ENCODE measurements around the gene SLC5A11.
"Not testable (repeated sequence)": the region's sequence is repeated elsewhere in the genome, so short reads cannot be mapped to it uniquely, and the experiment has no call there.

The SLC5A11 gene

DNA sequence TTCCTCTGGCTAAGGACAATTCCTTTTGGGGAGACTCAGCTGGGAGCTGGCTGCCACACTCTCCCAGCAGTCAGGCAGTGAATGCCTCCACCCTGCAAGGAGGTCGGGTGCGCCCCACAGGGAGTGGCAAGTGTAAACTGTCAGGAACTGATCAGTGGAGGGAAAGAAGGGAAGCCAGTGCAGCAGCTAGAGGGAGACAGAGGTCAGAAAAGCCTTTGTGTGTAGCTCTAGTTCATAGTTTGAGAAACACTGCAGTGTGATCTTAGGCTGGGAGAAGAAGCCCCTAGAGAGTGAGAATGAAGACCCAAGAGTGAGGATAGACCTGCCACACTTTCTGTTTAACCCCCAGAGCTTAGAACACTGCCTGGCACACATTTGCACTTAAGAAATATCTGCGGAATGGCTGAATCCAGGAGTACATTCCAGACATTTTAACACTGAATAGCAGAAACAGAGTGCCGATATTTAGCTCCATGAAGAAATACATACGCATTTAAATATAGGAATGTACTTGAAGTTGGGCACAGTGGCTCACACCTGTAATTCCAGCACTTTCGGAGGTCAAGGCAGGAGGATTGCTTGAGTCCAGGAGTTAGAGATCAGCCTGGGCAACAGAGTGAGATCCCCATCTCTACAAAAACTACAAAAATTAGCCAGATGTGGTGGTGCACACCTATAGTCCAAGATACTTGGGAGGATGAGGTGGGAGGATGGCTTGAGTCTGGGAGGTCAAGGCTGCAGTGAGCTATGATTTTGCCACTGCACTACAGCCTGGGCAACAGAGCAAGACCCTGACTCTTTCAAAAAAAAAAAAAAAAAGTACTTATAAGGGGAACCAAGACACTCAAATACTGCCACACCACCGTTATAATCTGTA, 11.1 kb upstream of the SLC5A11 start:
- peak; percentile 42 for DNase-seq (ENCODE audit: low spot score)

DNA sequence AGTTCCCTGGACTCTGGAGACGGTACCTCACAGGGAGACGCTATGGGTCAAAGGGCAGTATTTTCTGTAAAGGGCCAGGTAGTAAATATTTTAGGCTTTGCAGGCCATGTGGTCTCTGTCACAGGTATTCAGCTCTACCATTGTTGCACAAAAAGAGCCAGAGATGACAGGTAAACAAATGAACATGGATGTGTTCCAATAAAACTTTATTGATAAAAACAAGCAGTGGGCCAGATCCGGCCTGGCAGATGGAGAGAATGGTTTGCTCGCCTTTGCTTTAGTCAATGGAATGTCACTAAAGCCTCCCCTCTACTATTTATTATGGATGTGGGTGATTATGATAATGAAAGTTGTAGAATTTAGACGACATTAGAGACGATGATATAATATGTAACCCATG, 8.9 kb upstream of the SLC5A11 start:
- DNase-seq (ENCODE audit: low spot score) = no peak

DNA sequence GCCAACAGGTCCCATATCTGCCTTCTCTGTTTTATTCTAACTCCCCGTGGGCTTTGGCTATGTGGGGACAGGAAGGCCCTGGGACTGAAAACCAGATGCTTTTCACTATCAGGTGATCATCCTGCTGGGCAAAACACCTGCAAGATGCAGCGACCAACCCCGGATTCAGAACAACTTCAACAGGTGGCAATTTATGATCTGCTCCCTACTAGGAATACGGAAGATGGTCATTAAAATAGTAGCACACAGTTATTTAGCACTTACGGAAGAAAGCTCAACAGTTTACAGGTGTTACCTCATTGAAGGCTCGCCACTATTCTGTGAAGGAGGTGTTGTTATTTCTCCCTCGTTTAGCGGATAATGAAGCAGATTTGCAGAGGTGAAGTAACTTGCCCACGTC, 7.8 kb upstream of the SLC5A11 start:
- DNase-seq (ENCODE audit: low spot score) = no peak

DNA sequence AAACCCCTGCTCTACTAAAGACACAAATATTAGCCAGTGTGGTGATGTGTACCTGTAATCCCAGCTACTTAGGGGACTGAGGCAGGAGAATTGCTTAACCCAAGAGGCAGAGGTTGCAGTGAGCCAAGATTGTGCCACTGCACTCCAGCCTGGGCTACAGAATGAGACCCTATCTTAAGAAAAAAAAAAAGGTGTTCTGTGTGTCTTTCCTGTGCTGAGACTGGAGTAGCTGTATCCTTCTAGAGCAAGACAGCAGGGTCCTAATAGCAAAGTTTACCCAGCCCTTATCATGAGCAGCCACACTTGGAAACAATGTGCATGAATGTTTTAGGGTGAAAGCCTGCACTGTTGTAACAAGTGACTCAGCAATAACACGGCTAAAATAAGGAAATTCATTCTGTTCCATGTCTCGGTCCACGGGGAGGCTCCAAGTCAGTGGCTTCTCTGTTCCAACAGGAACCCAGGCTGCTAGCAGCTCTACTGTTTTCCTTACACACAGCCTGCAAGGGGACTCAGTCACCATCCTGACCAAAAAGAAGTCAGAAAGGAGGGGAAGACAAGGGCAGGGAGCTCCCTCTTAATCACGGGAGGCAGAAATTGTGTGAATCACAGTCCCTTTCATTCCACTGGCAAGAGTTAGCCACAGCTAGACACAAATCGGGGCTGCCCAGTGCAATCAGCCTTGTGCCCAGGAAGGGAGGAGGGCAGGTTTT, 7.1 kb upstream of the SLC5A11 start:
- DNase-seq (ENCODE audit: low spot score) = no peak

DNA sequence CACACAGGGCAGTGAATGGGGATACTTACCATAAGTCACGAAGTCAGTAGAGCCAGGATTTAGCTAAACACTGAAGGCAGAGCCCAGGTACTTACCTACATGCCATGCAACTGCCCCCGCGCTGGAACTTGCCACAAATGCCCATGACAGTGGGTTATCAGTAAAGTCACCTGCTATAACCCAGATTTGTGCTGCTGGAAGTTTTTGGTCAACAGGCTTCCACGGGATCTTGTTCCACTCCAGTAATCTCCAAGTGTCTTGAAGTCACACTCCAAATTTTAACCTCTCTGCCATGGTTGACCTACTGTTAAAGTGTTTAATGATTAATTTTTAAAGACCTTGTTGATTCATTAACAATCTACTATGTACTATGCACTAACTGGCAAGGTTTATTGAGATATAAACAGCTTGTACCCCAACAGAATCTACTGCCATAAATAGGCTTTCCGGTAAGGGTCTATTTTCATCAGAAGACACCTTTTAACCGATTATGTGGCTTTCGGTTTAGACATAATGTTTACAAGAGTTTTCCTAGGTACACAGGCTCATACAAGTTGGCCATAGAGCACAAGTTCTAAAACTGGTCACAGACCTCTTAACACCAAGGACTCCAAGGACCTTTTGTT, 6.3 kb upstream of the SLC5A11 start:
- DNase-seq (ENCODE audit: low spot score) = no peak

DNA sequence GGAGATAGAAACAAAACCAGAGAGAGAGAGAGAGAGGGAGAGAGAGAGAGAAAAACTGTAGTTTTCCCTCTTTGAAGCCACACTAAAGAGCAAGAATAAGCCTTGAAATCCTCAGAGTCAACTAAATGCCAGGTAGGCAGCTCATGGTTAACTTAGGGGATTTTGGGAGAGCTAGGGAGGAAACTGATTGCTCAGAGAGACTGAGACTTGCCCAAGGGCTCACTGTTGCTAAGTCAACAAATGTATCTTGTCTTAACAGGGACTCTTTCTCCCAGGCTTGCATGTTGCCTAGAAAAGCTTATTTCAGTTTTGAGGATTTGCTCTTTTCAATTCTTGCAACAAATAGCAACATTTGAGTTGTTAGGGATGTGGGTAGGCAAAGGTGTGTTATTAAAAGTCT, 4.5 kb upstream of the SLC5A11 start:
- no peak for DNase-seq (ENCODE audit: low spot score)

DNA sequence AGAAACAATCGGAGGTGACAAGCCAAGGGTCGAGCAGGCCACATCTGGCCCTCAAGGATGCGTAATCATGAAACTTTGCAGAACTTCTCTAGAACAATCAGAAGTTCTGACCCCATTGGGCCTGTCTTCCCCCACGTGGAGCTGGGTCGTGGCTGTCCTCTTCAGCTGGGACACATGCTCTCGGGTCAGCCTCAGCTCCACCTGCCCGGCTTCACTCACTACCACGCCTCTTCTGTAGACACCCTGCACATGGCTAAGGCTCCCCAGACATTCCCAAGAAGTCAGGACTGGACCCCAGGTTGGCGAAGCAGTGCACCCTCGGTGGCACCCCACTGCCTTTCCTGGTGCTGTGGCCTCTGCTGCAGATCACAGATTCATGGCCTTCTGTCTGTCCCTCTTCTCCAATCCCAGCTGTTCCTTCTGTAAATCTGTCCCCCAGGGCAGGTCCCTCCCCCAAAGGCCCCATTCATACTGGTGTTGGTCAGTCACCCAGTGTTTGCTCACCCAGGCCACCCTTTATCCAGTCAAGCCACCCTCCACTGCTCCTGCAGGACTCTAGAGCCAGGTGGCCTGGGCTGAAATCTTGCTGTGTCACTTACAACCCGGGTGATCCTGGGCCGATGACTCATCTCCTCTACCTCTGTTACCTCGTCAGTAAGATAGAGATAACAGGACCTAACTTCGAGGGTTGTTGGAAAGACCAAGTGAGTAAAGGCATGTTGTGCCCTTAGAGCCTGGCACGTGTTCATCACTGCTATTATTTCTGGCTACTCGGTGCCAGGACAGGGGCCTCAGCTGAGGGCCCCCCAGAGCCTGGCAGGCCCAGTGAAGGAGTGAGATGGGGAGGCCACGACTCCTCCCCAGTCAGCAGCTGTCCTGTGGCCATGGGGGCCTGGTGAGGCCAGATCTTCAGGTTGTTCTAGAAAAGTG, 1.4 kb upstream of the SLC5A11 start:
- DNase-seq (ENCODE audit: low spot score) = peak; percentile 46

DNA sequence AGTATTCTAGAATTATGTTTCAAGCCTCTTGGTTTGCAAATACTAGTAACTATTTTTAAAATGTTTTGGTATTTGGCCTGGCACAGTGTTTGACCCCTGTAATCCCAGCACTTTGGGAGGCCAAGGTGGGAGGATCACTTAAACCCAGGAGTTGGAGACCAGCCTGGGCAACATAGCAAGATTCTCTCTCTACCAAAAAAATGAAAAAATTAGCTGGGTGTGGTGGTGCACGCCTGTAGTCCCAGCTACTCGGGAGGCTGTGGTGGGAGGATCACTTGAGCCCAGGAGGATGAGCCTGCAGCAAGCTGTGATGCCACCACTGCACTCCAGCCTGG, 765 bp upstream of the SLC5A11 start:
- not testable (repeated sequence) for DNase-seq (ENCODE audit: low spot score)

DNA sequence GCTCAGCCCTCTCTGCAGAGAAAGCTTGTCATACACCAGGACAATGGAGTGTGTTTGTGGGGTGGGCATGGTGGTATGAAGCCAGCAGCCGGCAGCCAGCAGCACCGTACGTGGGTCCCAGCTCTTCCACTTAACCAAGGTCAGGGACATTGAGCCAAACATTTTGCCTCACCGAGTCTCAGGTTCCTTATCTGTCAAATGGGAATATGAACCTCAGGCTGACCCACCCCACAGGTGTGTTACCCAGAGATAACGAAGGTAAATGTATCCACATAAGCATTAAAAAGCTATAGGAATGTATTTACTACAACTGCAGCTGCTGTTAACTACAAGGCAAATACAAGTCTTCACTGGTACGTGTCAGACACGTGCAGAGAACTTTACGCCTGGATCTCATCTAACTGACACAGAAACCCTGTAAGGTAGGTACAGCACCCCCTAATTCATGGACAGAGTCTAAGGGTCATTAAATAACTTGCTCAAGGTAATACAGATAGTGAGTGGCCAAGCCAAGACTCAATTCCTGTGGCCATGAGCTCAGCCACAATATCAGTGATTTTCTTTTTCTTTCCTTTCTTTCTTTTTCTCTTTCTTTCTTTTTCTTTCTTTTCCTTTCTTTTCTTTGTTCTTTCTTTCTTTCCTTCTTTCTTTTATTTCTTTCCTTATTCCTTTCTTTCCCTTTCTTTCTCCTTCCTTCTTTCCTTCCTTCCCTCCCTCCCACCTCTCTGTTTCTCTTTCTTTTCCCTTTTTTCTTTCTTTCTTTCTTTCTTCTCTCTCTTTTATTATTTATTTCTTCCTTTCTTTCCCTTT, 990 bp downstream of the SLC5A11 start:
- no peak for DNase-seq (ENCODE audit: low spot score)

DNA sequence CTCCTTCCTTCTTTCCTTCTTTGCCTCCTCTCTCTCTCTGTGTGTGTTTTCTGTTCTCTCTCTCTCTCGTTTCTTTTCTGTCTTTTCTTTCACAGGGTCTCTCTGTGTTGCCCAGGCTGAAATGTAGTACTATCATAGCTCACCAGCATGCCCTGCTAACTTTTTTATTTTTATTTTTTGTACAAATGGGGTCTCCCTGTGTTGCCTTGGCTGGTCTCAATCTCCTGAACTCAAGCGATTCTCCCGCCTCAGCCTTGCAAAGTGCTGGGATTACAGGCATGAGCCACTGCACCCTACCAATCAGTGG, 1.5 kb downstream of the SLC5A11 start:
- DNase-seq (ENCODE audit: low spot score) = no peak

DNA sequence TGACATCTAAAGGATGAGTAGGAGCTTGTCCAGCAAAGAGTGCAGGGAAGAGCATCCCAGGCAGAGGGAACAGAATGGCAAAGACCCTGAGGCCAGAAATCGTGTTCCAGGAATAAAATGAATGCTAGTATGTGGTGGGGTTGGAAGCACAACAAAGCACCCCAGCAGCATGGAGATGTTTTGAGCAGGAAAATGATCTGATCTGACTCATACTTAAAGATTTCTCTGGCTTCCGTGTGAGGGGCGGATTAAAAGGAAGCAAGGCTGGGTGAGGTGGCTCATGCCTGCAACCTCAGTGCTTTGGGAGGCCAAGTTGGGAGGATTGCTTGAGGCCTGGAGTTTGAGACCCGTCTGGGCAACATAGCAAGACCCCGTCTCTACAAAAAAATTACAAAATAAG, 2.3 kb downstream of the SLC5A11 start:
- DNase-seq (ENCODE audit: low spot score) = no peak

DNA sequence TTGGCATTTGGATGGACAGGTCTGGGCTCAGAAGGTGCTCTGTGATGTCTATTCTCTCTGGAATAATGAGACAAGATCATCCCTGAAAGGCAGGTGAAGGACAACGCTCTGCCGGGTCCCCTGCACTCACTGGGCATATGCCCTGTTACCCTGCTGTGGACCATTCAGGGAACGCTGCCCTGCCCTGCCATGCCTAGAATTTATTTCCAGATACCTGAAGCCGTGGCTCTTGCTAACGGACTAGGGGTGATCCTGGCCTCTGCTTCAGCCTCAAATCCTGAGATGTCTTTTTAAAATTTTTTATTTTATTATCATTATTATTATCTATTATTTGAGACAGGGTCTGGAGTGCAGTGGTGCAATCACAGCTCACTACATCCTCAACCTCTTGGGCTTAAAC, 3.9 kb downstream of the SLC5A11 start:
- DNase-seq (ENCODE audit: low spot score) = no peak

DNA sequence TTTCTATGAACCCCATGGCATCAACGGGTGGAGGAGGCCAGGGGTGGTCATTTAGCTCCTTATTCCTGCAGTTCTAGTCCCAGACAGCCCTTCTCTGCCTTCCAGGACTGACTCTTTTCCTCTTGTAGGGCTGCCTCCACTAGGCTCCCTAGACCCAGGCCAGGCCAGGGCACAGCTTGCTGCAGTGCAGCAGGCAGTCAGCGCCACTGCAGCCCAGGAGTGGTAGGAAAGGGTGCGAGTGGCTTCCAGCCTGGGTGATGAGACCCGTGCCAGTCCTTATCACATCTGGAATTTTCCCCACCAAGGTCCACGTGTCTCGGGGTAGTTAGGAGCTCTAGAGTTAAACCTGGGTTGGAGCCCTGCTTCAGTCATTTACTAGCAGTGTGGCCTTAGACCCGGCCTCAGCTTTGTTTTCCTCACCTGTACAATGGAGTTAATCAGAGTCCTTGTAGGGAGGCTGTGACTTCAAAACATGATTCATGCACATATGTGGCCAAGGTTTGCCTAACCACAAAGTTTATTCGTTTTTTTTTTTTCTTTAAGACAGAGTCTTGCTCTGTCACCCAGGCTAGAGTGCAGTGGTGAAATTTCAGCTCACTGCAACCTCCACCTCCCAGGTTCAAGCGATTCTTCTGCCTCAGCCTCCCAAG, 4.7 kb downstream of the SLC5A11 start:
- DNase-seq (ENCODE audit: low spot score) = peak; percentile 8

DNA sequence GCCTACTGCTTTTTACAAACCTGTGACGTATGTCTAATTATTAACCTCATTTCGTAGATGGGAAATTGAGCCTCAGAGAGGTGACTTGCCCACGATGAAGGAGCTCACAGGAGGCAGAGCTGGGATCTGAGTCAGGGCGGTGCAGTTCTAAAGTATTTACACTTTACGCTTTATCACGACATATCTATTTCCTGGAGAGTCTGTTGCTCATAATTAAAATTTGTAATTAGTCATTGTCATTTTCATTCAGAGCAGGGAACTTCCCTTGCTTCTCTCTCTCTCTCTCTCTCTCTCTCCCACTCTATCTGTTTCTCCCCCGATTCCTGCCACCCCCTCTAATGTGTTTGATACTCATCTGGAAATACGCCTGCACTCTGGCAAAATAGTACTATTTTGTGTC, 5.9 kb downstream of the SLC5A11 start:
- no peak for DNase-seq (ENCODE audit: low spot score)

DNA sequence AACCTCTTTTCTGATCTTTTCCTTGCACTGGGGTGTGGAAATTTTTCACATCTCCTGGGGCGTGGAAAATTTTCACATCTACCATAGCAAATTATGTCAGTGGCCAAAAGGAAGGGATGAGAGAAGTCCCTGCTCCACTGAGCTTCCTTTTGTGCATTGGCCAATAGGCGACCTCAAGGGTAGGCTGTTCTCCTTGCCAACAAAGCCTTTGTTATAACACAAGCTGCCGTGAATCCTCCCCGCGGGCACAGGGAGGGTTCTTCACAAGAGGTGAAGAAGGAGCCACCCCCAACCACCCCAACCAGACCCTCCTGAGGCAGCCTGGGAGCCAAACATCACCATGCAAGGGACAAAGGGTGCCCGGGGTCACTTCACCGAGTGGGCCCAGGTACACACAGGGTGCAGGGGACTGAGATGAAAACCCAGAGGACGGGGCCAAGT, 6.5 kb downstream of the SLC5A11 start:
- DNase-seq (ENCODE audit: low spot score) = no peak

DNA sequence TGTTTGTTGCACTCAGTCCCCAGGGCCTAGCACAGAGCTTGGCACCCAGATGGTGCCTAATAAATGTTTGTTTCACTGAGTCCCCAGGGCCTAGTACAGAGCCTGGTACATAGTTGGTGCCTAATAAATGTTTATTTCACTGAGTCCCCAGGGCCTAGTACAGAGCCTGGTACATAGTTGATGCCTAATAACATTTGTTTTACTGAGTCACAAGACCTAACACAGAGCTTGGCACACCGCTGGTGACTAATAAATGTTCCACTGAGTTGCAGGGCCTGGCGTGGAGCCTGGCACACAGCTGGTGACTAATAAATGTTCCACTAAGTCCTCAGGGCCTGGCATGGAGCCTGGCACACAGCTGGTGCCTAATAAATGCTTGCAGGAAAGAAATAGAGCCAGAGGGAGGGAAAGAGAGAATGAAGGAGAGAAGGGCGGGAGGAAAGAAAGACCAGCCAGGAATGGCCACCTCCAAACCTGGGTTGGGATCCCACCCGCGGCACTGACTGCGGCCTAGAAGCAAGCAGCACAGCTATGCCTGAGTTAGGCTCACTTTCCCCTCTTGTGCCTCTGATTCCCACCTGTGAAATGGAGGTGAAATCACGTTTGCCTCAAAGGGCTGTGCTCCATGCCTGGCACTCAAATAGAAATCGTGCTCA, 7.5 kb downstream of the SLC5A11 start:
- DNase-seq (ENCODE audit: low spot score) = no peak

DNA sequence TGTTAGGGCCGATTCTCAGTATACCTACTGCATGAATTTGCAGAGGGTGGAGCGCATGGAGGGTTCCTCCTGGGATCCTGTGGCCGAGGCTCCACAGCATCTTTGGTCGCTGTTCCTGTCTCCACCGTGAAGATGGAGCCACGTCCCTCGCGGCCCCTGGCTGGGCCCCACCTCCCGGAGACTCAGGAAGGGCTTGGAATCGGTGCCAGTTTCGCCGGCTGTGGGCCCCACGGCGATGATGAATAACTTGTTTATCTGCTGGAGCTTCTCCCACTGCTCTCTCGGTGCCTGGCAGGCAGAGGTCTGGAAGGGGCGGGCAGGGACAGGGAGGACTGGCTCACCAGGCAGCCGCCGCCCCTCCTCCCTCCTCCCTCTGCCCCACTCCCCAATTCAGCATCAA, 8.1 kb downstream of the SLC5A11 start:
- no peak for DNase-seq (ENCODE audit: low spot score)

DNA sequence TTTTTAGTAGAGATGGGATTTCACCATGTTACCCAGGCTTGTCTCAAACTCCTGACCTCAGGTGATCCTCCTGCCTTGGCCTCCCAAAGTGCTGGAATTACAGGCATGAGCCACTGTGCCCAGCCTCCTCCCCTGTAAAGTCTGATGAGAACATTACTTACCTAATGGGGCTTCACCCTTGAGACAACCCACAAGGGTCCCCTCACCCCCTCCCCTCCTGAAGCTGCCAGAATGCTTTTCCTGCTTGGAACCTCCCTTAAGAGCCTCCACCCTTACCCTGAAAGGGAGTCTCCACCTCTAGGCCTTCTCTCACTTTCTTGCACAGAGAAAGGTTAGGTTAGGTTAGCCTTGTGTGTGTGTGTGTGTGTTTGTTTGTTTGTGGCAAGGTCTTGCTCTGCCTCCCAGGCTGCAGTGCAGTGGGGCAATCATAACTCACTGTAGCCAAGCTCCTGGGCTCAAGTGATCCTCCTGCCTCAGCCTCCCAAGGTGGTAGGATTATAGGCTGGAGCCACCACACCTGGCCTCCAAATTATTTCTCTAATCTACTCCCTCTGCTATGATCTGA, 8.9 kb downstream of the SLC5A11 start:
- no peak for DNase-seq (ENCODE audit: low spot score)

DNA sequence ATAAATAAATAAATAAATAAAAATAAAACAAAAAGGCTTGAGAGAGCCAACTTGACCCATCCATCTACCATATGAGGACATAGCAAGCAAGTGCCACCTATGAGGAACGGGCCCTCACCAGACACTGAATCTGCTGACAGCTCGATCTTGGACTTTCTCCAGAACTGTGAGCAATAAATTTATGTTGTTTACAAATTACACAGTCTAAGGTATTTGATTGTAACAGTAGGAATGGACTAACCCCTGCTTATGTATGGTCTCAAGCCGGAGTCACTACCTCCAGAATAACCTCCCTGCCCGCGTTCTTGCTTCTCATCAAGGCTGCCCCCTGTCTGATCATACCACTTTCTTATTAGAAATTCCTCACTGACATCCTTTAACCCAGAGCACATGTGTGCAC, 9.9 kb downstream of the SLC5A11 start:
- DNase-seq (ENCODE audit: low spot score) = no peak

DNA sequence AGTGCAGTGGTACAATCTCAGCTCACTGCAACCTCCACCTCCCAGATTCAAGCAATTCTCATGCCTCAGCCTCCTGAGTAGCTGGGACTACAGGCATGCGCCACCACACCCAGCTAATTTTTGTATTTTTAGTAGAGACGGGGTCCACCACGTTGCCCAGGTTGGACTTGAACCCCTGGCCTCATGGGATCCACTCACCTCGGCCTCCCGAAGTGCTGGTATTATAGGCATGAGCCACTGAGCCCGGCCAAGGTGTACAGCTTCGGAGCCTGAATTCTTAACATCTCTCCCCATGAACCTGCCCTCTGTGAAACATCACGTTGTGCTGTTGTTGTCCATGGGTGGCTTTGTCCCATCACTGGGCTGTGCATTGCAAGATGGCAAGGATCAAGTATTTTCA, 11.1 kb downstream of the SLC5A11 start:
- DNase-seq (ENCODE audit: low spot score) = not testable (repeated sequence)

All from SW480 (cell line).